Esophagus squamous epithelium (tissue), 4 donors: ENCODE results near the gene PIK3C2G.

Experiments
- POLR2A ChIP-seq, 4 donors: fragments of 450-650 bp; IDR thresholded peaks; one replicate each; pipeline ENCODE4 v1.6.1; 2017; ENCODE audit warnings: antibody characterized with exemption in 4 of 4, mild to moderate bottlenecking in 4 of 4, moderate library complexity in 3 of 4
- TF ChIP-seq, protein P1 (sequence below), 6 experiments: fragments of 450-650 bp in 4 of 6; fragments of 200-600 bp in 2 of 6; sonication (generic) in 2 of 6; IDR thresholded peaks; one replicate each; pipeline ENCODE4 v1.5.1; 2016 to 2019; ENCODE audit warnings: antibody characterized with exemption in 6 of 6, mild to moderate bottlenecking in 4 of 6, moderate library complexity in 4 of 6

DNA sequence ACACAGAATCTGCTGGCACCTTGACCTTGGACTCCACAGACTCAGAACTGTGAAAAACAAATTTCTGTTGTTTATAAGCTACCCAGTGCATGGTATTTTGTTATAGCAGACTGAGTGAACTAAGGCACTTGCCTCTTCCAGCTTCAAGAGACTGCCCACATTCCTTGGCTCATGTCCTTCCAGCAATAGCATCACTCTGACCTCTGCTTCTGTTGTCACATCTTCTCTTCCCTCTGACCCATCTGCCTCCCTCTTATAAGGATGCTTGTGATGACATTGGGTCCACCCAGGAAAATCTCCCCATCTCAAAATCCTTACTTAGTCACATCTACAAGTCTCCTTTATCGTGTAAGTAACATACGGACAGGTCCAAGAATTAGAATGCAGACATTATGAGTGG, 200.4 kb downstream of the PIK3C2G start:
- TF ChIP-seq, protein P1, sequence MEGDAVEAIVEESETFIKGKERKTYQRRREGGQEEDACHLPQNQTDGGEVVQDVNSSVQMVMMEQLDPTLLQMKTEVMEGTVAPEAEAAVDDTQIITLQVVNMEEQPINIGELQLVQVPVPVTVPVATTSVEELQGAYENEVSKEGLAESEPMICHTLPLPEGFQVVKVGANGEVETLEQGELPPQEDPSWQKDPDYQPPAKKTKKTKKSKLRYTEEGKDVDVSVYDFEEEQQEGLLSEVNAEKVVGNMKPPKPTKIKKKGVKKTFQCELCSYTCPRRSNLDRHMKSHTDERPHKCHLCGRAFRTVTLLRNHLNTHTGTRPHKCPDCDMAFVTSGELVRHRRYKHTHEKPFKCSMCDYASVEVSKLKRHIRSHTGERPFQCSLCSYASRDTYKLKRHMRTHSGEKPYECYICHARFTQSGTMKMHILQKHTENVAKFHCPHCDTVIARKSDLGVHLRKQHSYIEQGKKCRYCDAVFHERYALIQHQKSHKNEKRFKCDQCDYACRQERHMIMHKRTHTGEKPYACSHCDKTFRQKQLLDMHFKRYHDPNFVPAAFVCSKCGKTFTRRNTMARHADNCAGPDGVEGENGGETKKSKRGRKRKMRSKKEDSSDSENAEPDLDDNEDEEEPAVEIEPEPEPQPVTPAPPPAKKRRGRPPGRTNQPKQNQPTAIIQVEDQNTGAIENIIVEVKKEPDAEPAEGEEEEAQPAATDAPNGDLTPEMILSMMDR (IDR thresholded peaks at IDR 0.05): no peak
- TF ChIP-seq POLR2A (IDR thresholded peaks at IDR 0.05): no peak
